ENCODE data around the gene STUM.

GRCh38 chr1:226638608-226639007, 90.0 kb downstream of the STUM start:
- no peak for TF ChIP-seq CTCF (conservative IDR thresholded peaks at IDR 0.05)
- TF ChIP-seq ZFX (IDR thresholded peaks at IDR 0.05): no peak
